IPS-18a (cell line): ENCODE data around the gene ZNF496.
"Not testable (repeated sequence)": the region's sequence is repeated elsewhere in the genome, so short reads cannot be mapped to it uniquely, and the experiment has no call there.

ENCODE experiments used
- H3K27ac ChIP-seq: one replicate; pipeline ENCODE4 v1.5.1; 2013; ENCODE audit warnings: low read length
- H3K27me3 ChIP-seq: one replicate; pipeline ENCODE4 v1.6.1; 2013; ENCODE audit warnings: mild to moderate bottlenecking, low read length; ENCODE audit not compliant: control insufficient read depth, insufficient read depth
- H3K36me3 ChIP-seq: one replicate; pipeline ENCODE4 v1.6.1; 2013; ENCODE audit warnings: low read depth, low read length; ENCODE audit not compliant: control insufficient read depth
- H3K4me1 ChIP-seq: one replicate; pipeline ENCODE4 v1.6.1; 2013; ENCODE audit warnings: low read depth, low read length; ENCODE audit not compliant: control insufficient read depth
- H3K4me3 ChIP-seq: one replicate; pipeline ENCODE4 v1.5.1; 2013; ENCODE audit warnings: low read length
- H3K9ac ChIP-seq: one replicate; pipeline ENCODE4 v1.6.1; 2013; ENCODE audit warnings: mild to moderate bottlenecking, low read length, moderate library complexity
- H3K9me3 ChIP-seq: one replicate; pipeline ENCODE4 v1.6.1; 2013; ENCODE audit warnings: low read depth, low read length; ENCODE audit not compliant: control insufficient read depth

Gene ZNF496

DNA sequence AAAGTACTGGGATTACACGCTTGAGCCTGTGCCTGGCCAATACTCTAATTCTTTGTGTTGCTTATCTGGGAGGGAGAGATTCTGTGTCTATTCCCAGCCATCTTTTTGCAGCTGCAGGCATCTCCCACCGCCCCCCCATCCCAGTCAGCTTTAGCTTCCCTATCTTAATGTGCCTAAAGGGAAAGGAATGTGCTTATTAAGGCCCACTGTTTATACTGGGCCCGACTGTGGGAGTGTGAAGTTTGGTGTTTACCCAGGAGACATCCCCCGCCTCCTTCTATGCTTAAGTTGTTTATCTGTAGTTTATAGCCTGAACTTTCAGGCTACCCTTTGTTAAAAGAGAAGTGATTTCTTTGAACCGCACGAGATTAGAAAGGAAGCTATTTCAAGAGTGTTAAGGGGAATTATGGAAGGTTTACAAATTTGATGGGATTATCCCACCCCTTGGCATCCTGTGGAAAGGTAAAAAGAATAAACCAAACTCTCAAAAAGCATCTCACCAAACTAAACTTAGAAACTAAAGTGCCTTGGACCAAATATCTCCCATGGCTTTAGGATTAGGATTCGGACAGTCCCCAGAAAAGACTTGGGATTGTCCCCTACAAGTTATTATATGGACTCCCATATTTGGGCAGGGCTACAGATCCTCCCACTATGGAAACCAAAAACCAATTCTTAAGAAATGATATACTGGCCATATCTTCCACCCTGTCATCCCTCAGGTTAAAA is 25.5 kb upstream of the ZNF496 start:
- H3K27me3 ChIP-seq: no peaks in the 10 kb centered on the region
- no peak overlapping the region for H3K27ac ChIP-seq
- no peak overlapping the region for H3K9ac ChIP-seq
- H3K9me3 ChIP-seq: no peaks in the 10 kb centered on the region
- H3K4me1 ChIP-seq: peaks cover 9% of the 10 kb centered on the region
- H3K4me3 ChIP-seq: no peak overlapping the region
- no peaks in the 10 kb centered on the region for H3K36me3 ChIP-seq

DNA sequence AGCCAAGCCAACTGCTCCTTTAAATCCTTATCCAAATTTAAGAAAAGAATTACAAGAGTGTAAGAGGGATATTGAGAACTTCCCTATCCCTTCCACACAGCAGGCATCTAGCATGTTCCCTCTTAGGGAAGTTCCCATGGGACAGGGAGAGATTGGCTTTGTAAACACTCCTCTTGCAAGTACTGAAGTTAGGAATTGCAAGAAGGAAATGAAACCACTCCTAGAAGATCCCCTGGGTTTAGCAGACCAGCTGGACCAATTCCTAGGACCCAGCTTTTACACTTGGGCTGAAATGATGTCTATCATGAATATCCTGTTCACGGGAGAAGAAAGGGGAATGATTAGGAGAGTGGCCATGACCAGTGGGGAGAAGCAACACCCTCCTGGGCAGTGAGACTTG is 23.5 kb upstream of the ZNF496 start:
- H3K9ac ChIP-seq, H3K27ac ChIP-seq, H3K4me1 ChIP-seq, H3K9me3 ChIP-seq, H3K4me3 ChIP-seq, H3K27me3 ChIP-seq, H3K36me3 ChIP-seq: not testable (repeated sequence)

GRCh38 chr1:247352175-247352574 is 20.5 kb upstream of the ZNF496 start:
- H3K36me3 ChIP-seq: no peaks in the 10 kb centered on the region
- no peak overlapping the region for H3K4me3 ChIP-seq
- peaks cover 2% of the 10 kb centered on the region for H3K4me1 ChIP-seq
- H3K9me3 ChIP-seq: no peaks in the 10 kb centered on the region
- no peak overlapping the region for H3K9ac ChIP-seq
- H3K27me3 ChIP-seq: no peaks in the 10 kb centered on the region
- no peak overlapping the region for H3K27ac ChIP-seq

DNA sequence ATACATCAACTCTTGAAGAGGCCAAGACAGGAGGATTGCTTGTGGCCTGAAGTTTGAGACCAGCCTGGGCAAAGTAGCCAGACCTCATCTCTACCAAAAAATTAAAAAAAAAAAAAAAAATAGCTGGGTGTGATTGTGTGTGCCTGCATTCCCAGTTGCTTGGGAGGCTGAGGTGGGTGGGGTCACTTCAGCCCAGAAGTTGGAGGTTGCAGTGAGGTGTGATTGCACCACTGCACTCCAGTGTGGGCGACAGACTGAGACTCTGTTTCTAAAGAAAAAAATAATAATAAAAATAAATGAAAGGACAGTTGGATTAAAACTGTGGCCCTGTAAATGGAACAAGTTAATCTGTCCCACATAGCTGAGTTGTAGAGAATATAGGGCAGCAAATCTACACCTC is 18.9 kb upstream of the ZNF496 start:
- no peaks in the 10 kb centered on the region for H3K36me3 ChIP-seq
- no peak overlapping the region for H3K4me3 ChIP-seq
- H3K27me3 ChIP-seq: no peaks in the 10 kb centered on the region
- no peaks in the 10 kb centered on the region for H3K4me1 ChIP-seq
- H3K9ac ChIP-seq: no peak overlapping the region
- H3K9me3 ChIP-seq: no peaks in the 10 kb centered on the region
- no peak overlapping the region for H3K27ac ChIP-seq

GRCh38 chr1:247347477-247348222 is 16.0 kb upstream of the ZNF496 start:
- Histone ChIP-seq H3K9ac (no peak overlapping the region), H3K27ac (no peak overlapping the region), H3K4me3 (no peak overlapping the region), H3K9me3 (no peaks in the 10 kb centered on the region), H3K27me3 (no peaks in the 10 kb centered on the region), H3K36me3 (no peaks in the 10 kb centered on the region), H3K4me1 (no peaks in the 10 kb centered on the region)

GRCh38 chr1:247345881-247346280 is 14.2 kb upstream of the ZNF496 start:
- H3K9me3 ChIP-seq: no peaks in the 10 kb centered on the region
- peaks cover 5% of the 10 kb centered on the region for H3K36me3 ChIP-seq
- no peaks in the 10 kb centered on the region for H3K27me3 ChIP-seq
- no peak overlapping the region for H3K9ac ChIP-seq
- no peak overlapping the region for H3K27ac ChIP-seq
- H3K4me1 ChIP-seq: no peaks in the 10 kb centered on the region
- H3K4me3 ChIP-seq: no peak overlapping the region

DNA sequence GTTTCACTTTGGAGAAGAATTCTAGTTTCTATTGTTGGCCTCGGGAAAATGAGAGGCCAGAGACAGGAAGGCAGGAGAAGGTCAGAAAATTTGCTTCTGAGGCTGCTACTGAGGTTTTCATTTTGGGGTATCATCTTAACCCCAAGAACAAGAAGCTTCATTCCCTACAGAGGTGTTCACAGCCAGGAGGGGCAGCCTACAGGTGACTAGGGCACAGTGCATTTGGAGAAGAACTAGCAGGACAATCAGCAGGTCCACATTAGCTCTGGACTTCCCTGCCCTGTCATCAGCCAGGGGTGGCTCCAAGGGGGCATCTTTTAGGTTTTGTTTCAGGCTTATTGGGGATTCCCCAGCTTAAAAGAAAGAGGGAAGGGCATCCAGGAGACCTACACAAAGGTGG is 12.1 kb upstream of the ZNF496 start:
- Histone ChIP-seq H3K4me1 (no peaks in the 10 kb centered on the region), H3K9ac (no peak overlapping the region), H3K27me3 (no peaks in the 10 kb centered on the region), H3K4me3 (no peak overlapping the region), H3K27ac (no peak overlapping the region), H3K36me3 (peaks cover 25% of the 10 kb centered on the region), H3K9me3 (no peaks in the 10 kb centered on the region)

GRCh38 chr1:247338723-247339275 is 7.1 kb upstream of the ZNF496 start:
- Histone ChIP-seq H3K4me3 (no peak overlapping the region), H3K9ac (no peak overlapping the region), H3K36me3 (peaks cover 29% of the 10 kb centered on the region), H3K27ac (no peak overlapping the region), H3K4me1 (peaks cover 32% of the 10 kb centered on the region), H3K9me3 (no peaks in the 10 kb centered on the region), H3K27me3 (no peaks in the 10 kb centered on the region)

- Histone ChIP-seq H3K27me3 (no peaks in the 10 kb centered on the region), H3K4me3 (no peak overlapping the region), H3K27ac (no peak overlapping the region), H3K4me1 (peaks cover 38% of the 10 kb centered on the region), H3K36me3 (peaks cover 29% of the 10 kb centered on the region), H3K9me3 (no peaks in the 10 kb centered on the region), H3K9ac (no peak overlapping the region)
These were observed 6.3 kb upstream of the ZNF496 start for GRCh38 chr1:247337961-247338360.

GRCh38 chr1:247337250-247337746 is 5.6 kb upstream of the ZNF496 start:
- no peaks in the 10 kb centered on the region for H3K9me3 ChIP-seq
- no peak overlapping the region for H3K4me3 ChIP-seq
- H3K4me1 ChIP-seq: peaks cover 38% of the 10 kb centered on the region
- peaks cover 29% of the 10 kb centered on the region for H3K36me3 ChIP-seq
- H3K9ac ChIP-seq: no peak overlapping the region
- no peak overlapping the region for H3K27ac ChIP-seq
- H3K27me3 ChIP-seq: no peaks in the 10 kb centered on the region

- H3K4me3 ChIP-seq: no peak overlapping the region
- H3K27ac ChIP-seq: no peak overlapping the region
- peaks cover 38% of the 10 kb centered on the region for H3K4me1 ChIP-seq
- H3K27me3 ChIP-seq: no peaks in the 10 kb centered on the region
- peaks cover 24% of the 10 kb centered on the region for H3K36me3 ChIP-seq
- no peaks in the 10 kb centered on the region for H3K9me3 ChIP-seq
- H3K9ac ChIP-seq: no peak overlapping the region
These were observed 4.7 kb upstream of the ZNF496 start for GRCh38 chr1:247336390-247336789.
